Articular chondrocyte of knee joint (primary cell): Measurements from ENCODE around the gene CHRNE. TPM values are rescaled to one million over a fixed set of nuclear protein-coding genes. Genes with fewer than 3 reads are reported as not detected.

ENCODE experiments used
- total RNA-seq: library from RNA; depleted of rRNA; stranded (reverse); fragments of >200 nt; gene quantifications from 2 replicates; pipeline ENCODE4 v1.2.3, GENCODE V29; 2012

The CHRNE gene
- 0.65 TPM in 2 replicates for total RNA-seq

DNA sequence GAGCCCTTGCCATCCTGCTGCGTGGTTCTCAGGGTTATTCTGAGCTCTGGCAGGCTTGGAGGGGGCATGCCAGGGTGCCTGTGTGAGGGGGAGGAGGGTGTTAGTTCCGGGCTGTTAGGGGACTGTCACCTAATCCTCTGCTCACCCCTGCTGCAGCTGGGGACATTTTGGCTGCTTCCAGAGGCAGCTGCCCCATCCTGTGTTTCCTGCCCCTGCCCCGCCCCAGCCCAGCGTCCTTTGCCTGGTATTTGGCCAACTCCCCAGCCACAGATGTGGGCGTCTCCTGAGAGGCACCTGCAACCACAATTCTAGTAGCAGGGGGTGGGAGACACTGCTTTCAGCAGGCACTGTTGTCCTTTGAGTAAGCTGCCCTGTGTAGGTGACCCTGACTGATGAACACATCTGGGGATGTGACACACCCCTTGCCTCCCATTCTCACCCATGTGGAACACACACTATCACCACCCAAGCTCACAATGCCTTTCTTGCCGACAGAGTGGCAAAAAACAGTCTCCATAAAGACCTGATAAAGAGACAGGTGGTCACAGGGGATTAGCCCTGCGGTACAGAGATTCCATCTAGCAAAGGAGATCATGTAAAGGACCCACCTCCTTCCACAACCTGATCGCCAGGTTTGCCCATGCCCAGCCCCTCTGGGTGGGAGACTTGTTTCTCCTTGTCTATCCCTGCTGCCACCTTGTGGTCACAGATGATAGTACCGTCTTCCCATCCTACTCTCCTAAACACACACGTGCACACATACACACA lies at the start of gene CHRNE:
Gene CHRNE, minus strand, starts transcription at position 48 of the 768 bp plus-strand sequence. Its CDS starts 35 bp downstream, at position 13.

GRCh38 chr17:4950746-4951204 lies 47.9 kb upstream of the CHRNE start, which contains the start of gene ENO3:
Gene ENO3 (plus strand): TSS chr17:4951119. CDS start chr17:4951830, 711 bp downstream.

DNA sequence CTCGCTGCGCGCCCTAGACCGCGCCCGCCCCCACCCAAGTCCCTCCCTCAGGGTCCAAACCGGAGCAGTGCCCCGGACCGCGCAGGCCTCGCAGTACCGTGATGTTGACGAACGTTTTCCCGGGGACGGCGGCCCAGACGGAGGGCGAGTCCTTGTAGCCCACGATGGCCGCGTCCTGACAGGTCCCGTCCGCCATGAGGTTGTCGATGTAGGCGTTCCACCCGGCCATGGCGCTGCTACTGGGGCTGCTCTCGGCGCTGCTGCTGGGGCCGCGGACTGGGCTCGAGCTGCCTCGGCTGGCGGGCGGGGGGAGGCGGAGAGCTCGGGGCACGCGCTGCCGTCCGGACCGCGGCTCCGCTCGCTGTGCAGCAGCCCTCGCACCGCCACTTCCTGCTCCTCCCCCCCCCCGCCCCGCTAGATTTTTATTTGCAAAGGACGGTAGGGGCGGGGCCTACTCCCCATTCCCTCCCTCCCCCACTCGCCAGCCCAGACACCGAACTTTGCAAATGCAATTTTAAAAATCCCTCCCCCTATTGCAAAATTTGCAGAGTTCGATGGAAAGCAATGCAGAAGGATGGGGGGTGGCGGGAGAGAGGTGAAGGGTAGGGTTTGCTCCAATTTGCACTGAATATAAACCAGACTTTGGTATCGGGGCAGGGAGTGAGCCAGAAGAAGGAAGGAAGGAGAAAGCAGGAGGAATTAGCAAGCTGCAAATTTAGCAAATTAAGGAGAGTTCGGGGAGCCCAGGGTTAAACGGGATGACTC lies 45.5 kb upstream of the CHRNE start, which contains the start of gene PFN1:
Gene PFN1, minus strand, starts transcription at position 365 of the 765 bp plus-strand sequence. Its CDS starts 136 bp downstream, at position 229.

DNA sequence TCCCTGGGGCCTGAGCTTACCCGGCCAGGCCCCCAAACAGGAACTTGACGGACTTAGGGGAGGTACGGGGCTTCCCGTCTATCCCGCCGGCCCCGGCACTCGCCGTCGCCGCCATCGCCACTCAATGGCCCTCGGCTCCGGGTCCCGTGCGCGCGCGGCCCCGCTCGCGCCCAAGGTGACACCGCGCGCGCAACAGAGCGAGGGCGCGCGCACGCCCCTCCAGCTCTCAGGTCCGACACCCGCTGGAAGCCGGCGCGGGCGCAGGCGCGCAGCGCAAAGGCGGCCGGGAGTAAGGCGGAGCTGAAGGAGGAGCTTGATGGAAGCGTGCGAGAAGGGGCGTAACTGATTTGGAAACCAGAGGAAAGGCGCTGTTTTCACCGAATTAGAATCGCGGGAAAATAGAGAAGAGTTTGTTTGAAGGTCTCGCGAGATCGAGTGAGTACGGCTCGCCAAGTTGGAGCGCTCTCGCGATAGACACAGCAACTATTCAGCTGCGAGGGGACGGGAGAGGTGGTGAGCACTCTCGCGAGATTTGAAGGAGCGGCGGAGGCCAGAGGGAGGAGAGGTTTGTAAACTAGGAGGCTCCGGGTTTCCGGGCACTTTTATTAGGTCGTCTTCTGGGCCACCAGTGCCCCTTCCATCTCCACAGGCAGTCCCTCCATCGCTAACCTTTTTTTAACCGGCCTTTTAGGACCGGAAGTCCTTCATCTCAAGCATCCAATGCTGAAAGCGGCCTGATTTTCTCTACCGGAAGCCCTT lies 37.1 kb upstream of the CHRNE start, which contains the start of the genes RNF167 and SLC25A11:
Gene RNF167, plus strand, starts transcription at position 473 of the 759 bp plus-strand sequence. CDS start 642 bp downstream, outside the sequence.
Gene SLC25A11, minus strand, starts transcription at position 251 of the 759 bp plus-strand sequence. Its CDS starts 136 bp downstream, at position 115.

DNA sequence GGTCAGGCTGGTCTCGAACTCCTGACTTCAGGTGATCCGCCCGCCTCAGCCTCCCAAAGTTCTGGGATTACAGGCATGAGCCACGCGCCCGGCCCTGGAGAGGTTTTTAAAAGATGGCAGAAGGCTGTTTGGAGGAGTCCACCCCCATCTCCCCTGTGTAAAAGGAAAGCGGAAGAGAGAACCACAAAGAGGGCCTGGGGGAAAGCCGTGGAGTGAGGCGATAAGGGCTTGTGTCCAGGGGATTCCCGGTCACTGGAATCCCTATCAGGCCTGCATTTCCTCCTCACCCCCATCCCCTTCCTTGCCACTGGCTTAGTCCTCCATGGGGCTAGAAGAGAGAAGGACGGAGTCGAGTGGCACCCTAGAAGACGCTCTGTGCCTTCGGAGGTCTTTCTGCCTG lies 29.1 kb upstream of the CHRNE start, which contains the start of gene GP1BA:
Gene GP1BA, plus strand, starts transcription at position 315 of the 400 bp plus-strand sequence. CDS start 328 bp downstream, outside the sequence.

DNA sequence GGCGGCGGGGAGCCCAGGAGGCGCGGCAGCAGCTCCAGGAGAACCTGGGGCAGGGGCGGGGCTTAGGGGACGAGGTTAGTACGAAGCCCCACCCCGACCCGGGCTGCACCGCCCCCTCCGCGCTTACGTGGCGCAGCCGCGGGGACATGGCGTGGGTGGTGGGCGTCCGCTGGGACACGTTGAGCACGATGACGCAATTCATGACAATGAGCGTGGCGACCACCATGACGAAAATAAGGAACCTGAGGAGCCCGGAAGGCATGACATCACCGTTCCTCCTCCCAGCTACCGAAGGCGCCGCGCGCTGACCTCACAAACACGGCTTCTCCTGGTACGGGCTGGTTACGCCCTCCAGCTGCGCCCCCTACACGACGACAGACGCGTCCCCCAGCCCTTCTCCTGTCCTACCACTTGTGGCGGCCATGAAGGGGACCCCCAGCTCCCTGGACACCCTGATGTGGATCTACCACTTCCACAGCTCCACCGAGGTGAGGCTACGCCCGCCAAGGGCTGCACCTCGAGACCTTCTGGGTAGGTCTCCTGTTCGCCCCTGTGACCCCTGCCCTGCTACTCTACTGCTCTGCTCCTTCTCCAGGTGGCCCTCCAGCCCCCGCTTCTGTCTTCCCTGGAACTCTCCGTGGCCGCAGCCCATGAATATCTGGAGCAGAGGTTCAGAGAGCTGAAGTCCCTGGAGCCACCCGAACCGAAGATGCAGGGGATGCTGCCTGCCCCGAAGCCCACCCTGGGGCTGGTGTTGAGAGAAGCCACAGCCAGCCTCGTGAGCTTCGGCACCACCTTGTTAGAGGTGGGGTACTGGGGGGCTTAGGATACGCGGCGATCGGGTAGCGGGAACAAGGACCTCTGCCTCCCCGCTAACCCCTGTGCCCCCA lies 3.3 kb downstream of the CHRNE start, which contains the start of gene C17orf107:
Gene C17orf107, plus strand, starts transcription at position 196 of the 890 bp plus-strand sequence. Its CDS starts 227 bp downstream, at position 423.

Other genes with a start within 250 kb of the CHRNE start
- 16.2 and 21.5 TPM in 2 replicates for gene PELP1, start 199.0 kb downstream of the CHRNE start, total RNA-seq
- gene ARRB2, start 192.5 kb downstream of the CHRNE start, total RNA-seq = 5.5 and 5.8 TPM in 2 replicates
- 12.1 and 13.9 TPM in 2 replicates for gene MED11, start 171.7 kb downstream of the CHRNE start, total RNA-seq
- 0.65 TPM in 2 replicates for gene ZMYND15, start 163.3 kb downstream of the CHRNE start, total RNA-seq
- gene CXCL16, start 163.2 kb downstream of the CHRNE start, total RNA-seq = 9.7 and 11.0 TPM in 2 replicates
- not detected in 2 replicates for gene TM4SF5, start 131.2 kb downstream of the CHRNE start, total RNA-seq
- 0.26 and 1.6 TPM in 2 replicates for gene VMO1, start 116.7 kb downstream of the CHRNE start, total RNA-seq
- not detected in 2 replicates for gene GLTPD2, start 114.1 kb downstream of the CHRNE start, total RNA-seq
- 106 and 116 TPM in 2 replicates for gene PSMB6, start 106.9 kb downstream of the CHRNE start, total RNA-seq
- 17.4 and 18.2 TPM in 2 replicates for gene PLD2, start 95.9 kb downstream of the CHRNE start, total RNA-seq
- gene MINK1, start 69.8 kb downstream of the CHRNE start, total RNA-seq = 32.3 and 32.4 TPM in 2 replicates
- 2.3 and 2.5 TPM in 2 replicates for gene C17orf107, start 3.6 kb downstream of the CHRNE start, total RNA-seq
- not detected in 2 replicates for gene GP1BA, start 29.2 kb upstream of the CHRNE start, total RNA-seq
- gene SLC25A11, start 36.9 kb upstream of the CHRNE start, total RNA-seq = 29.7 and 30.7 TPM in 2 replicates
- 20.5 and 21.3 TPM in 2 replicates for gene RNF167, start 37.2 kb upstream of the CHRNE start, total RNA-seq
- gene PFN1, start 45.4 kb upstream of the CHRNE start, total RNA-seq = 278 and 326 TPM in 2 replicates
- gene ENO3, start 48.0 kb upstream of the CHRNE start, total RNA-seq = 0.76 and 1.6 TPM in 2 replicates
- gene SPAG7, start 64.7 kb upstream of the CHRNE start, total RNA-seq = 31.1 and 38.2 TPM in 2 replicates
- 12.2 and 29.0 TPM in 2 replicates for gene CAMTA2, start 84.6 kb upstream of the CHRNE start, total RNA-seq
- 0.22 and 0.39 TPM in 2 replicates for gene INCA1, start 94.4 kb upstream of the CHRNE start, total RNA-seq
- 44.1 and 60.1 TPM in 2 replicates for gene KIF1C, start 94.9 kb upstream of the CHRNE start, total RNA-seq
- not detected in 2 replicates for gene SLC52A1, start 132.3 kb upstream of the CHRNE start, total RNA-seq
- 3.6 and 3.9 TPM in 2 replicates for gene ZFP3, start 175.4 kb upstream of the CHRNE start, total RNA-seq
- 6.9 and 7.1 TPM in 2 replicates for gene ZNF232, start 208.8 kb upstream of the CHRNE start, total RNA-seq
- gene USP6, start 212.9 kb upstream of the CHRNE start, total RNA-seq = under 0.01 and 0.78 TPM in 2 replicates